Fibroblast of pulmonary artery (primary cell): Measurements from ENCODE around the gene VGLL1.

ENCODE experiments used
- DNase-seq: peaks from one replicate; pipeline ENCODE4 v3.0.0-alpha.2; 2010; ENCODE audit warnings: low read depth
- H3K4me3 ChIP-seq: replicated peaks from 2 replicates; pipeline ENCODE4 v1.5.1; 2011; ENCODE audit warnings: low read depth, mild to moderate bottlenecking, control low read depth, low read length, moderate library complexity
- TF ChIP-seq, protein P1 (sequence below): IDR thresholded peaks from 2 replicates; pipeline ENCODE4 v1.5.1; 2011; ENCODE audit warnings: mild to moderate bottlenecking, control low read depth, low read length, inconsistent platforms; ENCODE audit errors: missing control alignments

The VGLL1 gene, protein sequence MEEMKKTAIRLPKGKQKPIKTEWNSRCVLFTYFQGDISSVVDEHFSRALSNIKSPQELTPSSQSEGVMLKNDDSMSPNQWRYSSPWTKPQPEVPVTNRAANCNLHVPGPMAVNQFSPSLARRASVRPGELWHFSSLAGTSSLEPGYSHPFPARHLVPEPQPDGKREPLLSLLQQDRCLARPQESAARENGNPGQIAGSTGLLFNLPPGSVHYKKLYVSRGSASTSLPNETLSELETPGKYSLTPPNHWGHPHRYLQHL

DNA sequence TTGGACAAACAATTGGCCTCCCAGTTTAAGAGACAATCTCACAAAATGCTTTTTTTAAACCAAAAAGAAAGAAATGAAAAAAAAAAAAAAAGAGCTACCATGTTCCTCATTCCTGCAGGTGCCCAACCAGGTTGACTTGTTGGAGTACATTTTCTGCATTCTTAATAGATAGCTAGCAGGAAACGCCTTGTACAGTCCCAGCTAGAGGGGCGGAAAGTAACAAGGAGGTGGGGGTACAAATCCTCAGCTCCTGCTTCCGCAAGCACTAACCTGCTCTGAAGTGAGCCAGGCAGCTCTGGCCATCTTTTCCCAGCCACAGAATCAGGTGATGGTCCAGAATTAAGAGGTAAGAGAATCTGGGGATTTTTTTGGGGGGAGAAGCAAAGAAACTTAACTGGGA is at the start of gene VGLL1:
Gene VGLL1 (plus strand): TSS at position 265 of the 400 bp plus-strand sequence. CDS start 3,806 bp downstream, outside the sequence.
- DNase-seq = no peak
- no peak within 1 kb of the TSS for H3K4me3 ChIP-seq
- TF ChIP-seq, protein P1, sequence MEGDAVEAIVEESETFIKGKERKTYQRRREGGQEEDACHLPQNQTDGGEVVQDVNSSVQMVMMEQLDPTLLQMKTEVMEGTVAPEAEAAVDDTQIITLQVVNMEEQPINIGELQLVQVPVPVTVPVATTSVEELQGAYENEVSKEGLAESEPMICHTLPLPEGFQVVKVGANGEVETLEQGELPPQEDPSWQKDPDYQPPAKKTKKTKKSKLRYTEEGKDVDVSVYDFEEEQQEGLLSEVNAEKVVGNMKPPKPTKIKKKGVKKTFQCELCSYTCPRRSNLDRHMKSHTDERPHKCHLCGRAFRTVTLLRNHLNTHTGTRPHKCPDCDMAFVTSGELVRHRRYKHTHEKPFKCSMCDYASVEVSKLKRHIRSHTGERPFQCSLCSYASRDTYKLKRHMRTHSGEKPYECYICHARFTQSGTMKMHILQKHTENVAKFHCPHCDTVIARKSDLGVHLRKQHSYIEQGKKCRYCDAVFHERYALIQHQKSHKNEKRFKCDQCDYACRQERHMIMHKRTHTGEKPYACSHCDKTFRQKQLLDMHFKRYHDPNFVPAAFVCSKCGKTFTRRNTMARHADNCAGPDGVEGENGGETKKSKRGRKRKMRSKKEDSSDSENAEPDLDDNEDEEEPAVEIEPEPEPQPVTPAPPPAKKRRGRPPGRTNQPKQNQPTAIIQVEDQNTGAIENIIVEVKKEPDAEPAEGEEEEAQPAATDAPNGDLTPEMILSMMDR = no peak

DNA sequence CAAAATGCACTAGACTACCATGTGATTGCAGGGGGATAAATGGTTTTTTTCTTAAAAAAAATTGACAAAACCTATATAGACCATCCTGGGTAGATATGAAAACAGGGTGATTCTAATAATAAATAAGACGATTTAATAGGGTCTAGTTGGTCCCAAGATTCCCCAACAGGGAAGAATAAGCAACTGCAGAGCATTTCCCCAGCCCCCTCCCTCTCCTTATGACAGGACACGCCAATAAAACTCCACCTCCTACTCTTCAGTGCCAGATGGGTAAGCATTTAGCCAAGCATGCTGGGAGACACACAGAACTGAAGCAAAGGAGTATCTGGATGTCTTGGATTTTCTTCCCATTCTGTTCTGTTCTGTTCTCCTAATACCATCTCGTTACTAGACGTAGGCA is 44.4 kb upstream of the VGLL1 start, which contains the start of gene BRS3:
Gene BRS3 (plus strand): TSS at position 301 of the 400 bp plus-strand sequence. CDS start 168 bp downstream, outside the sequence.
- TF ChIP-seq, protein P1 = no peak
- H3K4me3 ChIP-seq = no peak within 1 kb of the TSS
- no peak for DNase-seq

DNA sequence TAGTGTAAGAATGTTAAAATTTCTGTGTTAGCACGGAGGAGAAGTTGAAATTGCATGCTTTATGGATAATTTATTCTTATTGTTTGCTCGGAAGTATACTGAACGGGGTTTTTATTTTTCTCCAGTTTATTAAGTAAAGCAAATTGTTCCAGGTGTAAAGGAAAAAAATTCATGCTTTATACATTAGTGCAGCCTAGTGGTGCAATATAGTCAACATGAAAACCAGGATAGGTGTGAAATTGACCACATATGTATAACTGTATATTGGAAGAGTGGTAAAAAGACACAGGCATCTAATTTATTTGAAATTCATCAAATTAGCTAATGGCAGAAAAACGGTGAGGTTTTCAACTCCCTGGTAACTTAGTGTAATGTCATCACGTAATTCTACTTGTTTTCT is 43.3 kb upstream of the VGLL1 start:
- TF ChIP-seq, protein P1 = no peak
- H3K4me3 ChIP-seq = no peak overlapping the region
- DNase-seq = no peak

DNA sequence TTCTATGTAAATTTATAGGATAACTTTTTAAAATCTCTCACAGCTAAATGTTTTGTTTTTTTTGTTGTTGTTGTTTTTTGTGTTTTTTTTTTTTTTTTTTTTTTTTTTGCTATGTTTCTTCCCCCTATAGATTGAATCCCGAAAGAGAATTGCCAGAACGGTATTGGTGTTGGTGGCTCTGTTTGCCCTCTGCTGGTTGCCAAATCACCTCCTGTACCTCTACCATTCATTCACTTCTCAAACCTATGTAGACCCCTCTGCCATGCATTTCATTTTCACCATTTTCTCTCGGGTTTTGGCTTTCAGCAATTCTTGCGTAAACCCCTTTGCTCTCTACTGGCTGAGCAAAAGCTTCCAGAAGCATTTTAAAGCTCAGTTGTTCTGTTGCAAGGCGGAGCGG is 40.2 kb upstream of the VGLL1 start:
- no peak overlapping the region for H3K4me3 ChIP-seq
- DNase-seq = no peak
- TF ChIP-seq, protein P1 = no peak

DNA sequence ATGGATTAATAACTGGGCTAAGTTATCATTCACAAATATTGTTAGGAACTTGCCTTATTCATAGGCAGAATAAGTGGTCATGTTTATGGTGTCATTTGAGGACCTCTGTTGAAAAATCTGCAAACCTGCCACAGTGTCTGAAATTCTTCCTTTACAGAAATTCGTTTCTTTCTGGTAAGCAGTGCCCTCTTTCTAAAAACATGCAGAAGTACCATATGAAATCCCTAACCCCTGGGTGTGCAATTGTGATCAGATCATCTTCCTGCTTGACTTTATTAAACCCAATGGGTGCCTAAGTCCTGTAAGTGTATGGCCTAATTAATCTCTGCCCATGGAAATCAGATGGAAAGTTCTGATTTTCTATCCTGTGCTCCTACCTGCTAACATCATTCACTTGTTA is 39.0 kb upstream of the VGLL1 start:
- H3K4me3 ChIP-seq = no peak overlapping the region
- TF ChIP-seq, protein P1 = no peak
- no peak for DNase-seq

DNA sequence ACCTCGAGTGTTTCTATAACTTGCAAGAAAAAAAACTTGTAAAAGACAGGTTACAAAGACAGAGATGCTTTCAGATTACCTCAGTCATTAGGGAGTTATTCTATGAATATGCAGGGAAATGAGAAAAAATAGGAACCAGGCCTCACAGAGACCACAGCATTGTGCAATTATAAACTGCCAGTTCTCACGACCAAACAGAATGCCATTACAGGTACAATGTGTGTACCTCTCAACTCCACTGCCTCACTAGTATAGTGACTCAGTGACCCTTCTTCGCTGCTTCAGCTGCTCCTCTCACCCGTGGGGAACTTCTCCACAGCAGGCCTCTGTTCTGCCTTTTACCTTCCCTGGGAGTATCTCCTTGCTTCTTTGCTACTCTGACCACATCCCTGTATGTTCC is 37.0 kb upstream of the VGLL1 start:
- no peak for DNase-seq
- TF ChIP-seq, protein P1 = no peak
- H3K4me3 ChIP-seq = no peak overlapping the region

DNA sequence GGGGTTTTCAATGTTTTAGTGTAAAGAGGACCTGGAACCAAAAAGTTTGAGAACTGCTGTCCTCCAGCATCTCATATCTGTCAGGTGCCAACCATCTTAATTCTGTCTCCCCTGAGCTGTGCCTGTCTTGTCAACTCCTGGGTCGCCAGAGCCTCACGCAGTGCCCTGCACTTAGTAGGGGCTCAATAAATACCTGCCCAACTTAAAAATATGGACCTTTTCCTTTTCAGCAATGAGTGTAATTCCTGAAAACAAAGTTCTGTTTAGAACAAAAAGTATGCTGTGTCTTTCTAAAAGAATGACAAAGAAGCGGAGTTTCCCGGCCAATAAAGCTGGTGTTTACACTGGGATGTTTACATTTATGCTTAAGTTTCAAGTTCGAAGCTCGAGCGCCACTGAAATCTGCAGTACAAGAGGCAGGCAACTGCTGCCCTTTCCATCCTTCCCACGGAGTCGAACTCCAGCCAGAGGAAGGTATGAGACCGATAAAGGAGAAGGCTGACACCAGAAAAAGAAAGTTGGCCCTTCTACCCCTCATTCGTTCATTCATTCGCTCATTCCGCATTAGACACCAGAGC is 35.7 kb upstream of the VGLL1 start:
- peak overlapping the region; percentile 62 for H3K4me3 ChIP-seq
- DNase-seq = no peak
- TF ChIP-seq, protein P1 = no peak
